Measurements from ENCODE around the gene HSD17B8.

- TF ChIP-seq CTCF (IDR thresholded peaks at IDR 0.05; ENCODE audit: insufficient read depth, low read length) (no peak), SPI1 (IDR thresholded peaks at IDR 0.05; ENCODE audit: borderline replicate concordance, low read depth) (no peak), REST (IDR thresholded peaks at IDR 0.05; ENCODE audit: insufficient replicate concordance, low read depth) (no peak), GABPA (IDR thresholded peaks at IDR 0.05; ENCODE audit: low read depth) (no peak)
Measured at GRCh38 chr6:33211666-33212422, 7.4 kb downstream of the HSD17B8 start.
